ENCODE results near the gene CUBN. TPM values are rescaled to one million over a fixed set of nuclear protein-coding genes. Genes with fewer than 3 reads are reported as not detected.
A peak's percentile ranks its signal among the peaks of the same experiment; 100 is the strongest.

The CUBN gene
- total RNA-seq, 1 experiment from 2014 or later: 1.3 TPM

DNA sequence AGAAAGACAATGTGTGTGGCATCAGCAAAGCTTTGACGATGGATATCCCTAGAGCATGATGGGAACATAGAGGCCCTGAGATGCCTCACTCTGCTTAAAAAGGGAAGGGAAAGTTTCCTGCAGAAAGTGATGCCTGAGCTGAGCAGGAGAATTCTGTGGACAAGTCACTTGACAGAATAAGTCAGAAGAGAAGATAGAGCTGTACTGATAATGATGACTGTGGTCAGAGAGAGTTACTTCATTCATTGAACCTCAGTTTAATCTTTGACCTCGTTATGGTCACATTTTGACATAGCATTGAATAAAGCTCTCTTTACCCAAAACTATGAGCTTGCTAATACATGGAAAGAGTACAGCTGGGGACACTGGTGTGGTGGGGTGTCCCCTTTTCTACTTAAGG is 7.6 kb downstream of the CUBN start:
- CTCF ChIA-PET: no interaction called here

DNA sequence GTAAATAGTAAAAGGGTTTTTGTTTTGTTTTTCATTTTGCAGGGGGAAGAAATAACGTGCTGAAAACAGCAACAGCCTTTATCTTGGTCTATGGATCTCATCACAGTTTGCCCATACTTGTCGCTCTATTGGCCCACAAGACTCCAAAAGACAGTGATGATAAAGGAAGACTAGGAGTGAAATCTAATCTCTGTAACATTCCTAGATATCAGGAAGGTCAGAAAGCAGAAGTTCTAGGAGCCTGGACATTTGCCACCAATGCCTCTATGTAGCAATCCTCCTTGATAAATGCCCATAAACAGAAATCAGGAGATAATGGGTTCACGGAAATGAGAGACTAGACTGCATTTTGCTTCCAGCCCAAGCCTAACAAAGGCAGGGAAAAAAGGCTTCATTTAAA is 8.9 kb downstream of the CUBN start:
- no TSS peak for BruUV-seq (replicated peaks)
- ChIA-PET POLR2A (no interaction called here), CTCF (no interaction called here)
- intact Hi-C loops (cut with micrococcal nuclease; ENCODE audit: unreplicated experiment) (no loop called here), in situ Hi-C loops (cut with HindIII; ENCODE audit: low pct_unique_long_range_greater_than_20kb, low sequenced_read_pairs) (no loop called here)
- Histone ChIP-seq H3K36me3 (ENCODE audit: control insufficient read depth, insufficient read depth, low read length) (no peaks in the 10 kb centered on the region), H3K27me3 (ENCODE audit: control insufficient read depth, insufficient read depth, low read length) (no peaks in the 10 kb centered on the region), H3K4me1 (ENCODE audit: control insufficient read depth, insufficient read depth, low read length) (peaks cover 14% of the 10 kb centered on the region), H3K27ac (ENCODE audit: low read length) (peak overlapping the region; percentile 67), H3K4me3 (ENCODE audit: low read depth in 2 of 2, low read length in 2 of 2) (no peak overlapping the region), H3K9me3 (ENCODE audit: control insufficient read depth, insufficient read depth, low read depth, low read length) (no peaks in the 10 kb centered on the region)
- no peak for TF ChIP-seq TCF7L2 (IDR thresholded peaks at IDR 0.05; ENCODE audit: low read depth, low read length)
- TF ChIP-seq, protein P1, sequence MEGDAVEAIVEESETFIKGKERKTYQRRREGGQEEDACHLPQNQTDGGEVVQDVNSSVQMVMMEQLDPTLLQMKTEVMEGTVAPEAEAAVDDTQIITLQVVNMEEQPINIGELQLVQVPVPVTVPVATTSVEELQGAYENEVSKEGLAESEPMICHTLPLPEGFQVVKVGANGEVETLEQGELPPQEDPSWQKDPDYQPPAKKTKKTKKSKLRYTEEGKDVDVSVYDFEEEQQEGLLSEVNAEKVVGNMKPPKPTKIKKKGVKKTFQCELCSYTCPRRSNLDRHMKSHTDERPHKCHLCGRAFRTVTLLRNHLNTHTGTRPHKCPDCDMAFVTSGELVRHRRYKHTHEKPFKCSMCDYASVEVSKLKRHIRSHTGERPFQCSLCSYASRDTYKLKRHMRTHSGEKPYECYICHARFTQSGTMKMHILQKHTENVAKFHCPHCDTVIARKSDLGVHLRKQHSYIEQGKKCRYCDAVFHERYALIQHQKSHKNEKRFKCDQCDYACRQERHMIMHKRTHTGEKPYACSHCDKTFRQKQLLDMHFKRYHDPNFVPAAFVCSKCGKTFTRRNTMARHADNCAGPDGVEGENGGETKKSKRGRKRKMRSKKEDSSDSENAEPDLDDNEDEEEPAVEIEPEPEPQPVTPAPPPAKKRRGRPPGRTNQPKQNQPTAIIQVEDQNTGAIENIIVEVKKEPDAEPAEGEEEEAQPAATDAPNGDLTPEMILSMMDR (IDR thresholded peaks at IDR 0.05): no peak
- TF ChIP-seq SIN3A (IDR thresholded peaks at IDR 0.05; ENCODE audit: borderline replicate concordance, insufficient read depth, low read depth, low read length): no peak
- TF ChIP-seq POLR2AphosphoS5 (IDR thresholded peaks at IDR 0.05; ENCODE audit: low read depth, low read length): no peak
- TF ChIP-seq, protein P2, sequence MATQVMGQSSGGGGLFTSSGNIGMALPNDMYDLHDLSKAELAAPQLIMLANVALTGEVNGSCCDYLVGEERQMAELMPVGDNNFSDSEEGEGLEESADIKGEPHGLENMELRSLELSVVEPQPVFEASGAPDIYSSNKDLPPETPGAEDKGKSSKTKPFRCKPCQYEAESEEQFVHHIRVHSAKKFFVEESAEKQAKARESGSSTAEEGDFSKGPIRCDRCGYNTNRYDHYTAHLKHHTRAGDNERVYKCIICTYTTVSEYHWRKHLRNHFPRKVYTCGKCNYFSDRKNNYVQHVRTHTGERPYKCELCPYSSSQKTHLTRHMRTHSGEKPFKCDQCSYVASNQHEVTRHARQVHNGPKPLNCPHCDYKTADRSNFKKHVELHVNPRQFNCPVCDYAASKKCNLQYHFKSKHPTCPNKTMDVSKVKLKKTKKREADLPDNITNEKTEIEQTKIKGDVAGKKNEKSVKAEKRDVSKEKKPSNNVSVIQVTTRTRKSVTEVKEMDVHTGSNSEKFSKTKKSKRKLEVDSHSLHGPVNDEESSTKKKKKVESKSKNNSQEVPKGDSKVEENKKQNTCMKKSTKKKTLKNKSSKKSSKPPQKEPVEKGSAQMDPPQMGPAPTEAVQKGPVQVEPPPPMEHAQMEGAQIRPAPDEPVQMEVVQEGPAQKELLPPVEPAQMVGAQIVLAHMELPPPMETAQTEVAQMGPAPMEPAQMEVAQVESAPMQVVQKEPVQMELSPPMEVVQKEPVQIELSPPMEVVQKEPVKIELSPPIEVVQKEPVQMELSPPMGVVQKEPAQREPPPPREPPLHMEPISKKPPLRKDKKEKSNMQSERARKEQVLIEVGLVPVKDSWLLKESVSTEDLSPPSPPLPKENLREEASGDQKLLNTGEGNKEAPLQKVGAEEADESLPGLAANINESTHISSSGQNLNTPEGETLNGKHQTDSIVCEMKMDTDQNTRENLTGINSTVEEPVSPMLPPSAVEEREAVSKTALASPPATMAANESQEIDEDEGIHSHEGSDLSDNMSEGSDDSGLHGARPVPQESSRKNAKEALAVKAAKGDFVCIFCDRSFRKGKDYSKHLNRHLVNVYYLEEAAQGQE (IDR thresholded peaks at IDR 0.05; ENCODE audit: insufficient read depth in 1 of 2, low read depth in 2 of 2, low read length in 1 of 2): no peak
- ATAC-seq: no peak
- no peak for DNase-seq (ENCODE audit: low read depth, low spot score)

More for the DNA sequence above, 7.6 kb downstream of the CUBN start:
- H3K4me3 ChIP-seq (ENCODE audit: low read depth in 2 of 2, low read length in 2 of 2): no peak overlapping the region
- in situ Hi-C loops (cut with HindIII; ENCODE audit: low pct_unique_long_range_greater_than_20kb, low sequenced_read_pairs) (no loop called here), intact Hi-C loops (cut with micrococcal nuclease; ENCODE audit: unreplicated experiment) (no loop called here)
- no peaks in the 10 kb centered on the region for H3K27me3 ChIP-seq (ENCODE audit: control insufficient read depth, insufficient read depth, low read length)
- no TSS peak for BruUV-seq (replicated peaks)
- POLR2A ChIA-PET: no interaction called here
- DNase-seq (ENCODE audit: low read depth, low spot score) (no peak), ATAC-seq (no peak)
- TF ChIP-seq, protein P2 (IDR thresholded peaks at IDR 0.05; ENCODE audit: insufficient read depth in 1 of 2, low read depth in 2 of 2, low read length in 1 of 2): no peak
- TF ChIP-seq TCF7L2 (IDR thresholded peaks at IDR 0.05; ENCODE audit: low read depth, low read length): no peak
- TF ChIP-seq POLR2AphosphoS5 (IDR thresholded peaks at IDR 0.05; ENCODE audit: low read depth, low read length): no peak
- TF ChIP-seq, protein P1 (IDR thresholded peaks at IDR 0.05): no peak
- no peak for TF ChIP-seq SIN3A (IDR thresholded peaks at IDR 0.05; ENCODE audit: borderline replicate concordance, insufficient read depth, low read depth, low read length)
- H3K4me1 ChIP-seq (ENCODE audit: control insufficient read depth, insufficient read depth, low read length): peaks cover 3% of the 10 kb centered on the region; the same call in 1 of the 2 replicates
- no peaks in the 10 kb centered on the region for H3K36me3 ChIP-seq (ENCODE audit: control insufficient read depth, insufficient read depth, low read length)
- no peaks in the 10 kb centered on the region for H3K9me3 ChIP-seq (ENCODE audit: control insufficient read depth, insufficient read depth, low read depth, low read length)
- peak overlapping the region; percentile 79 for H3K27ac ChIP-seq (ENCODE audit: low read length)

Data from Panc1 (cell line).